Measurements from ENCODE around the gene AGK. TPM values are rescaled to one million over a fixed set of nuclear protein-coding genes. Genes with fewer than 3 reads are reported as not detected.
"Not testable (repeated sequence)": the region's sequence is repeated elsewhere in the genome, so short reads cannot be mapped to it uniquely, and the experiment has no call there.

Gene AGK
- total RNA-seq, 4 donors from 2014 or later: 11.2 to 22.5 (median 17.7) TPM

- TF ChIP-seq CTCF (IDR thresholded peaks at IDR 0.05): no peak
- TF ChIP-seq POLR2A (IDR thresholded peaks at IDR 0.05): no peak
- no peak for DNase-seq
- 5 to 6% methylated on average over 3 to 4 of the region's 4 CpGs for WGBS, 2 donors
- no peaks in the 10 kb centered on the region for H3K27me3 ChIP-seq
- H3K36me3 ChIP-seq: peaks cover 0 to 16% (median 0%) of the 10 kb centered on the region in 3 donors
- H3K9me3 ChIP-seq: no peaks in the 10 kb centered on the region
- H3K4me3 ChIP-seq: peak overlapping the region; percentile 72 to 99 (median 98)
- intact Hi-C loops (cut with DNase I): no loop called here
- peaks cover 11 to 28% (median 15%) of the 10 kb centered on the region in 3 donors for H3K4me1 ChIP-seq
- peak overlapping the region; percentile 74 to 82 (median 79) for H3K27ac ChIP-seq
These were observed 572 bp downstream of the AGK start for GRCh38 chr7:141551782-141552181.

- Histone ChIP-seq H3K9me3 (peaks cover 0 to 6% (median 0%) of the 10 kb centered on the region in 3 donors), H3K27ac (no peak overlapping the region), H3K36me3 (peaks cover 0 to 69% (median 0%) of the 10 kb centered on the region in 3 donors), H3K4me3 (no peak overlapping the region), H3K4me1 (peaks cover under 1 to 8% (median 5%) of the 10 kb centered on the region in 3 donors), H3K27me3 (no peaks in the 10 kb centered on the region)
- intact Hi-C loops (cut with DNase I): no loop called here
- 71 to 98% methylated on average over 3 of the region's 3 CpGs for WGBS, 2 donors
- no peak for TF ChIP-seq POLR2A (IDR thresholded peaks at IDR 0.05)
- no peak for TF ChIP-seq CTCF (IDR thresholded peaks at IDR 0.05)
- DNase-seq: no peak
These were observed 6.2 kb downstream of the AGK start for GRCh38 chr7:141557360-141557759.

GRCh38 chr7:141557831-141558531, 6.8 kb downstream of the AGK start:
- WGBS, 2 donors: 83 to 89% methylated on average over 10 to 11 of the region's 11 CpGs
- H3K27ac ChIP-seq: not testable (repeated sequence)
- peaks cover 0 to 75% (median 0%) of the 10 kb centered on the region in 3 donors for H3K36me3 ChIP-seq

GRCh38 chr7:141558544-141559183, 7.5 kb downstream of the AGK start:
- H3K27ac ChIP-seq: no peak overlapping the region
- intact Hi-C loops (cut with DNase I): no loop called here
- no peak for TF ChIP-seq CTCF (IDR thresholded peaks at IDR 0.05)
- TF ChIP-seq POLR2A (IDR thresholded peaks at IDR 0.05): no peak
- H3K4me1 ChIP-seq: no peaks in the 10 kb centered on the region
- peaks cover 0 to 6% (median 0%) of the 10 kb centered on the region in 3 donors for H3K9me3 ChIP-seq
- no peak for DNase-seq
- no peaks in the 10 kb centered on the region for H3K27me3 ChIP-seq
- no peak overlapping the region for H3K4me3 ChIP-seq
- WGBS, 2 donors: 65 to 76% methylated on average over 3 of the region's 3 CpGs
- H3K36me3 ChIP-seq: peaks cover 0 to 82% (median 0%) of the 10 kb centered on the region in 3 donors

More at GRCh38 chr7:141557831-141558531, 6.8 kb downstream of the AGK start:
- H3K9me3 ChIP-seq; intact Hi-C loops (cut with DNase I); H3K27me3 ChIP-seq; DNase-seq; H3K4me3 ChIP-seq; H3K4me1 ChIP-seq: not testable (repeated sequence)

GRCh38 chr7:141559961-141560360, 8.8 kb downstream of the AGK start:
- intact Hi-C loops (cut with DNase I): no loop called here
- Histone ChIP-seq H3K9me3 (peaks cover 0 to 6% (median 0%) of the 10 kb centered on the region in 3 donors), H3K36me3 (peaks cover 0 to 95% (median 0%) of the 10 kb centered on the region in 3 donors), H3K4me3 (no peak overlapping the region), H3K27me3 (no peaks in the 10 kb centered on the region), H3K27ac (no peak overlapping the region), H3K4me1 (no peaks in the 10 kb centered on the region)
- WGBS, 2 donors: 76 to 83% methylated on average over 1 of the region's 1 CpG
- no peak for TF ChIP-seq CTCF (IDR thresholded peaks at IDR 0.05)
- no peak for DNase-seq
